Gastroesophageal sphincter (tissue), 3 donors: ENCODE measurements around the gene KYAT1.

Experiments
- POLR2A ChIP-seq, 2 donors: fragments of 450-650 bp; IDR thresholded peaks; one replicate each; pipeline ENCODE4 v1.6.1; 2017; ENCODE audit warnings: antibody characterized with exemption in 2 of 2, mild to moderate bottlenecking in 2 of 2, moderate library complexity in 1 of 2
- TF ChIP-seq, protein P1 (sequence below), 4 experiments: fragments of 200-600 bp in 2 of 4; fragments of 450-650 bp in 2 of 4; sonication (generic) in 1 of 4; IDR thresholded peaks; one replicate each; pipeline ENCODE4 v1.5.1; 2017 to 2019; ENCODE audit warnings: antibody characterized with exemption in 4 of 4, mild to moderate bottlenecking in 2 of 4, moderate library complexity in 2 of 4

DNA sequence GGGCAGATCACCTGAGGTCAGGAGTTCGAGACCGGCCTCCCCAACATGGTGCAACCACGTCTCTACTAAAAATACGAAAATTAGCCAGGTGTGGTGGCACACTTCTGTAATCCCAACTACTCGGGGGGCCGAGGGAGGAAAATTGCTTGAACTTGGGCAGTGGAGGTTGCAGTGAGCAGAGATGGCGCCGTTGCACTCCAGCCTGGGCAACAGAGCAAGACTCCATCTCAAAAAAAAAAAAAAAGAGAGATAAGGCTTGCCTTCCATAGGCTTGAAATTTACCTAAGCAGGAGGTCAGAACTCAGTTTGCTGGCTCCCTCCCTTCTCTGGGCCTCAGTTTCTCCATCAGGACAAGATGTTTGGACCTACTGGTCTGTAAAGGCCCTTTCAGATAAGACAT lies 53.5 kb downstream of the KYAT1 start:
- TF ChIP-seq, protein P1, sequence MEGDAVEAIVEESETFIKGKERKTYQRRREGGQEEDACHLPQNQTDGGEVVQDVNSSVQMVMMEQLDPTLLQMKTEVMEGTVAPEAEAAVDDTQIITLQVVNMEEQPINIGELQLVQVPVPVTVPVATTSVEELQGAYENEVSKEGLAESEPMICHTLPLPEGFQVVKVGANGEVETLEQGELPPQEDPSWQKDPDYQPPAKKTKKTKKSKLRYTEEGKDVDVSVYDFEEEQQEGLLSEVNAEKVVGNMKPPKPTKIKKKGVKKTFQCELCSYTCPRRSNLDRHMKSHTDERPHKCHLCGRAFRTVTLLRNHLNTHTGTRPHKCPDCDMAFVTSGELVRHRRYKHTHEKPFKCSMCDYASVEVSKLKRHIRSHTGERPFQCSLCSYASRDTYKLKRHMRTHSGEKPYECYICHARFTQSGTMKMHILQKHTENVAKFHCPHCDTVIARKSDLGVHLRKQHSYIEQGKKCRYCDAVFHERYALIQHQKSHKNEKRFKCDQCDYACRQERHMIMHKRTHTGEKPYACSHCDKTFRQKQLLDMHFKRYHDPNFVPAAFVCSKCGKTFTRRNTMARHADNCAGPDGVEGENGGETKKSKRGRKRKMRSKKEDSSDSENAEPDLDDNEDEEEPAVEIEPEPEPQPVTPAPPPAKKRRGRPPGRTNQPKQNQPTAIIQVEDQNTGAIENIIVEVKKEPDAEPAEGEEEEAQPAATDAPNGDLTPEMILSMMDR (IDR thresholded peaks at IDR 0.05) = no peak
- no peak for TF ChIP-seq POLR2A (IDR thresholded peaks at IDR 0.05)
